ENCODE data around the gene NGFR. TPM values are rescaled to one million over a fixed set of nuclear protein-coding genes. Genes with fewer than 3 reads are reported as not detected.

The NGFR gene
- polyA plus RNA-seq, 3 donors, result 4.3 to 4.7 (median 4.4) TPM

DNA sequence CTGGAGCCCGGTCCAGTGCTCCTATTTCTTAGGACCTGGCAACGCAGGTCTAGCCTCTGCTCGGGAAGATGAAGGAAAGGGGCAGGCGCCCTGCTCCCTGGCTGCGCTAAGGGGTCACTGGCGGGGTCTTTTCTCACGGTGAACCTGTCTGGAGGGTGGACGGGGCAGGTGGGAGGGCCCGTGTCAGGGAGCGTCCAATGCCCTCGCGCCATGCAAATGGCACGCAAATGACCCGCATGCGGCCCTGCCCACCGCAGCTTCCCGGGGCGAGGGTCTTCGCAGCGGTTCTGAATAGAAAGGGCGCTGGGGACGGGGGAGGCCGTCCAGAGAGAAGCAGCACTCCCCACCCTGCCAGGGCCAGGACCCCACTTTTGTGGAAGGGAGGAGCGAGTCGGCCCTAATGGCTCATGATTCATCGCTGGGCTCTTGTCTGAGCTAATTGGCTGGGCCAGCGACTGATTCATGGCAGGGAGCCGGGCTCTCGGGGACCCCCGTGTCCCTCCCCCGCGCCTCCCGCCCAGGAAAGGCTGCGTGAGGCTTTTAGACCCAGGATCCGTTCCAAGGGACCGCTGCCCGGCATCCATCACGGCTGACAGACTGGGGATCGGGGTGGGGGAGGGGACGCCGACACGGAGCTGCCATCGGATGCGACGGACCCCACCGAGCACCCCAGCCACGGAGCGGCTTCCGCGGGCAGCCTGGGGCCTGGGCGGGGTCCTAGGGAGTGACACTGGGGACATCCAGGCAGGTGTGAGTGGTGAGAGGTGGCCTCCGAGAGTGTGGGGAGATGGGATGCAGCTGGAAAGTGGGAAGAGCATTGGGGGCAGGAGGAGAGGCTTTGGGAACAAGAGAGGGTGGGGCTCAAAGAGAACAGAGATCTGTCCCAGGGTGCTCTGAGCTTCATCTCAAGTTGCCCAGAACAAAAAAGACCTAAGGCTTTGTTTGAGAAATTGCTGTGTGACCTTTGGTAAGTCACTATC lies 25.0 kb upstream of the NGFR start:
- no peak for DNase-seq (ENCODE audit: low read depth in 3 of 3, low spot score in 2 of 3)

DNA sequence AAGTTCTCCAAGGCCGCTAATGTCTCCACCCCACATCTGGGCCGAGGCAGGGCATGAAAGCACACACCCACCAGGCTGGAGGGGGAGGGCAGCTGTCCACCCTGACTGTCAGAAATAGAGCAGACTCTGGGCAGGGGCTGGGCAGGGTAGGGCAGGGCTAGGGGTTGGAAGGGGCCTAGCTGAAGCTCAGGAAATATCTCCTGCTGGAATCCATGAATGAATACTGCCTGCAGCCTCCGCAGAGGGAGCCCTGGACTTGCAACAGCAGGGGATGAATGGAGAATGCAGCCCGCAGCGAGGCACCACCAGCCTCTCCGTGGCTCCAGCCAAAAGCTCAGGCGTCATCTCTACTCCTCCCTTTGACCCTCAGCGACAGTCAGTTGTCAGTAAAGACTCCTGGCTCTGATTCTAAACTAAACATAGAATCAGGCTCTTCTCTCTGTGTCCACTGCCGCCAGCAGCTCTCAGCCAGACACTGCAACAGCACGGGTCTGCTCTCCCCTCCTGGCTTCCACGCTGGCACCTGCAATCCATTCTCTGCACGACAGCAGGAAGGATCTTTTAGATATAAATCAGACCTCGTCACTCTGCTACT lies 23.9 kb upstream of the NGFR start:
- DNase-seq (ENCODE audit: low read depth in 3 of 3, low spot score in 2 of 3), result no peak

DNA sequence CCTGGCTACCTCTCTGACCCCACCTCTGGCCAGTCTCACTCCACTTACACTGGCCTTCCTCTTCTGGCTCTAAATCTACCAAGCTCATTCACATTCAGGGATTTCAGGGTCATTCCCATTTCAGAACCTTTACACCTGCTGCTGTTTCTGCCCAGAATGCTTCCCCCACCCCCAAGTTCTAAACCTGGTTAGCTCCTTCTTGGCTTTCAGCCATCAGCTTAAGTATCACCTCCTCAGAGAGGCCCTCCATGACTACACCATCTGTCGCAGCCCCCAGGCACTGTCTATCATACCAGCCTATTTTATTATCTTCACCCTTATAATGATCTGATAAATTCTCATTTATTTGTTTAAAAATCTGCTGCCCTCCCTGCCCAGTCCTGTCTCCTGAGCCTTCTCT lies 23.3 kb upstream of the NGFR start:
- DNase-seq (ENCODE audit: low read depth in 3 of 3, low spot score in 2 of 3), result no peak

DNA sequence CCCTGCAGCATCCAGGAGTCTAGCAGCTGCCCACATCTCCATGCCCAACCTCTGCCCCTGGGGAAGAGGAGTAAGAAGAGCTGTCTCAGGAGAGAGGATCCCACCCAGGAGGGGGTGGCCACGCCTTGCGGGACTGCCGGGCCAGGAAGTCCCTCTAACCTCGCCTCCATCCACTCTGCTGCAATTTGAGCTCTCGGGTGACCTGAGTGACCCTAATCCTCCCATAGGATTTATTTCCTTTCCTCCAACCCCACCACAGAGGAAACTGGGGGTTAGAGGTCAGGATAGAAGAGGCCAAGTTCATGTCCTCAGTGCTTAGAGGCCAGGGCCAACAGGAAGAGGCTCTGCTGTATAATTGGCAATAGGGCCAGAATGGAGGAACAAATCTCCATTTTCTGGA lies 22.6 kb upstream of the NGFR start:
- DNase-seq (ENCODE audit: low read depth in 3 of 3, low spot score in 2 of 3), result no peak

DNA sequence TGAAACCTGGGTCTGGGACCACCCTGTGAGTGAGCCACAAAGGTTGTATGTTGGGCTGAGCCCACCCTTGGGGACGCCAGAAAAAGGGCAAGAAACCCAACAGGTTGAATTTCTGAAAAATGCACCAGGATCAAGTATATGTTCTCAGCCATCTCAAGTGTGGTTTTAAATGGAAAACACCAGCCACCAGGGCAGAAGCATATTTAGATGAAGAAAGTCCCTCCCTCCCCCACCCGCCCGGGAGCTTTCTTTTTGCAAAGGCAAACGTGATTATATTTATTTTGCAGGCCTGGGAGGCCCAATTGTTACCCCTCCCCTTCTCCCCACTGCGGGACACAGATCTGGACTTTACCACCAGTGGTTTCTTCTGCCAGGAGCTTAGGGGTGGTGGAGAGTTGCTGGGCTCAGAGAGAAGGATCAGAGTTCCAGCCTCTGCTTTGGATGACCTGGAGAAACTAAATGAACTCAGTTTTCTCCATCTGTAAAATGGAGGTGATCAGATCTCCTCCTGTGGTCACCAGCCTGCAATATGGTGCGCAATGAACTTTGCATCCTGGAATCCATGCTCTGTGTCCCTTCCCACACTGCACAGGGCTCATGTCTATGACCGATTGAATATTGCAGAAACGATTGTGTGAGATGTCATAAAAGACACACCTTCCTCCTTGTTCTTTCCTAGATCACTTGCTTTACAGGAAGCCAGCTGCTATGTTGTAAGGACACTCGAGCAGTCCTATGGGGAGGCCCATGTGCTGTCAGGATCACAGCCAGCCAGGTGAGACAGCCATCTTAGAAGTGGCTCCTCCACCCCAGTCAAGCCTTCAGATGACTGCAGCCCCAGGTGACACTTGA lies 21.0 kb upstream of the NGFR start:
- DNase-seq (ENCODE audit: low read depth in 3 of 3, low spot score in 2 of 3), result no peak

DNA sequence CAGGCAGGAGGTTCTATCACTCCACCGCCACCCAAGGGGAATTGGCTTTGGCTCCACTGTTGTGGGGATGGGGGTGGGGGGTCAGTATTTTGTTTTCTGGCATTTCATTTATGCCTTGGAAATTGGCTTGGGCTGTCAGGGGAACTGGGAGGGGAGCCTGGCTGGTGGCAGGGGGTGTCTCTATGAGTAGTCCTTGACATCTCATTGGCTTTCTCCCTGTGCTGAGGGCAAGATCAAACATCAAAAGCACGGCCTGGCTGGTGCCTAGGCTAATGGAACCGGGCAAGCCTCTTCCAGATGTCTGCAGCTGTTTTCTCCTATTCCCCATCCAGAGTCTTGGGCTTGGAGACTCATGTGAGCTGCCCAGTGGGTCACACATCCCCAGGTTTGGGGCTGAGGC lies 17.4 kb upstream of the NGFR start:
- DNase-seq (ENCODE audit: low read depth in 3 of 3, low spot score in 2 of 3), result no peak

DNA sequence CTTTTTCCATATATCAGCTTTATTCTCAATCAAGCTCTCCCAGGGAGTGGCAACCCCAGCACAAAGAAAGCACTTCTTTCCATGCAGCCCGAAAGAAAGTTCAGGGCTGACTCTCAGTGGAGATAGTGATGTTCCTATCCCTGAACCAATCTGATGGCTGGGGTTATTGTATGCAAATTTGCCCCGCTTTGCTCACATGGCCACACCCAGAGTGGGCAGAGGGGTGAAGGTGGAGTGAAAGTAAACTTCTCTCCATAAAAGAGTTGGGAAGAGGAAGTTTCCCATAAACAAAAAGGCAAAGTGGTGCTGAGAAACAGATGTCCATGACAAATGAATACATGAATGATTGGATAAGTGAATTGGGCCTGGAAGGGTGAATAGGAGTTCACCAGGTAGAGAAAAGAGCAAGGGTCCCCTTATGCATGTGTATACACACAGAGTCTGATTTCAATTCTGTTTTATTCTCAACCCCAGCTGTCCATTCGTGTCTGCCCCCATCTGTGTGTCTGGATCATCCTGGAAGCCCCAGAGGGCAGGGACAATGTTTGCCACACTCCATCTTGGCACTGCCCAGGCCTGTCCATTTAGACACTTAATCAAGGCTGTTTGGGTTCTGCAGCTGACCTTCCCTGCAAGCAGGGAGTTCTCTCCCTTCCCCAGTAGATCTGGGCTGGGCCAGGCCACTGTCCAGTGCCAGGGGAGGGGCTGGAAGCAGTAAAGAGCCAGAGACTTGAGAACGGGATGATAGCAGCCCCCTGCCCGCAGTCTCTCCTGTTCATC lies 14.1 kb upstream of the NGFR start:
- no peak for DNase-seq (ENCODE audit: low read depth in 3 of 3, low spot score in 2 of 3)

DNA sequence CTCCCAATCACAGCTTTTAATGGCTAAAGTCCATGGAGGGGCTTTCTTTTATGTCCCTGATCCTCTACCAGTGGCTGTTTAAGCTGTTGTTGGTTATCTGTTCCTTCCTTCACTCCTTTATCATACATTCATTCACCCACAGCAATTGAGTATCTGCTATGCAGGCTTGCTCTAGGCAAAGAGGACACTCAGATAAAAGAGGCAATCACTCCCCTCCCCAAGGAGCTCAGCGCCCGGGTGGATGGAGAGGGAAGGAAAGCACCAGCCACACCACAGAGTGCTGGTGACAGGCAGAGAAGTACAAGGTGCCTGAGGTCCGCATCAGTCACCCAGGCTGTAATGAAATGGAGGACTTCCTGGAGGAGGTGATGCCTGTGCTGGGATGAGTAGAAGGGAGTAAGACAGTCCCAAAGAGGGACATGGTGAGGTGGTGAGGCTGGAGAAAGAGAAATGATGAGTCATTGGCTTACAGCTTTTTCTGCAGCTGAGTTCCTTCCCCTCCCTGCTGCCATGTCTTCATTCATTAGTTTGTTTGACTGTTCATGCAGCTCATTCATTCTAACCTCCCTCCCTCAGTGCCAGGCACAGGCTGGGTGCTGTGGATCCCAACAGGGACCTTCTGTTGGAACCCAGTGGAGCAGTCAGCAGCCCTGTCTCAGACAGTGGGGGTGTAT lies 12.8 kb upstream of the NGFR start:
- DNase-seq (ENCODE audit: low read depth in 3 of 3, low spot score in 2 of 3), result no peak

DNA sequence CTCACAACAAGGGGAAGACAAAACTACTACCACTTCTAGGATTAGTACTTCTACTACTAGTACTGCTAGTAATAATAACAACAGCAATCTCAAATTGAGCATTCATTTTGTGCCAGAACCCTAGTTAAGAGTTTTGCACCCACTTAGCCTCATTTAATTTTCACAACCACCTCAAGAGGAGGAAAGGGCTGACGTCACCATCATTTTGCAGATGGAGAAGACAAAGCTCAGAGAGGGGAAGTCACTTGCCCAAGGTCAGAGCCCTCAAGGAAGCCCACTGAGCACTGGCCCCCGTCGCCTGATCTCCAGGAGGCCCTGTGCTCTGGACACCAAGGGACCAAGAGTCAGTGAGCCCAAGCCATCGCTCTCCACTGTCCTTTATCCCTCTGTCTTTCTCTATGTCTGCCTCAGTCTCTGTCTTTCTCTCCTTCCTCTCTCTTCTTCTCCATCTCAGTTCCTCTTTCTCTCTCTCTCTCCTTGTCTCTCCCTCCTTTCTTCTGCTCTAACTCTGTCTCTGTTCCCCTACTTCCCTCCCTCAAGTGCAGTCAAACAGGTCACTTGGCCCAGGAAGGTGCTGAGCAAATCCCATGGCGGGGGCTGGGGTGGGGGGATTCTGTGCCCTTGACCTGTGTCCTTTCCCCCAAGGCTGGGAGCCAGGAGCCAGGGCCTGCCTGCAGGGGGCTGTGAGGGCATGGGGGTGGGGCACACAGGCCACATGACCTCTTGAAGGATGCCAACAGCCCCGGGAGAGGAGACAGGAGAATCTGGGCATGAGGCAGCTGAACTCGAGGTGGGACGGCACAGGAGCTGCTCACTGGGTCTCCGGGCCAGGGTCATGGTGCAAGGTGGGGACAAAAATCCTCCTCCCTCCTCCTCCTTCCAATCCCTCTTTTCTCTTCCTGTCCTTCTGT lies 11.2 kb upstream of the NGFR start:
- DNase-seq (ENCODE audit: low read depth in 3 of 3, low spot score in 2 of 3), result no peak

DNA sequence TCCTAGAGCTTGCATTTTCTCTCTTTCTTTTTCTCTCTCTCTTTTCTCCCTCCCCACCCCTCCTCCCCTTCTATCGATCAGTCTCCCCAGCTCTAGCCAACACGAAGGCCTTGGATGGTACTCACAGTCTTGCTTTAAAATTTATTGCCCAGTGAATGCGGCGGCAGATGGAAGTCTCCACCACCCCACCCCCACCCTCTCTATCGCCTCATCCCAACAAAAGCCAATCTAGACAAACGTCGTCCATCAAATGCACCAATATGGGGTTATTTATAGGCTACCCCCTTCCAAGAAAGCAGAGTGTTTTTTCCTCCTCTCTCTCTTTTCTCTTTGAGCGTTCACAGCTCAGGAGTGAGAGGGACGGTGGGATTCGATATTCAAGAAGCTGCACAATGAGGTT lies 10.5 kb upstream of the NGFR start:
- DNase-seq (ENCODE audit: low read depth in 3 of 3, low spot score in 2 of 3), result no peak

DNA sequence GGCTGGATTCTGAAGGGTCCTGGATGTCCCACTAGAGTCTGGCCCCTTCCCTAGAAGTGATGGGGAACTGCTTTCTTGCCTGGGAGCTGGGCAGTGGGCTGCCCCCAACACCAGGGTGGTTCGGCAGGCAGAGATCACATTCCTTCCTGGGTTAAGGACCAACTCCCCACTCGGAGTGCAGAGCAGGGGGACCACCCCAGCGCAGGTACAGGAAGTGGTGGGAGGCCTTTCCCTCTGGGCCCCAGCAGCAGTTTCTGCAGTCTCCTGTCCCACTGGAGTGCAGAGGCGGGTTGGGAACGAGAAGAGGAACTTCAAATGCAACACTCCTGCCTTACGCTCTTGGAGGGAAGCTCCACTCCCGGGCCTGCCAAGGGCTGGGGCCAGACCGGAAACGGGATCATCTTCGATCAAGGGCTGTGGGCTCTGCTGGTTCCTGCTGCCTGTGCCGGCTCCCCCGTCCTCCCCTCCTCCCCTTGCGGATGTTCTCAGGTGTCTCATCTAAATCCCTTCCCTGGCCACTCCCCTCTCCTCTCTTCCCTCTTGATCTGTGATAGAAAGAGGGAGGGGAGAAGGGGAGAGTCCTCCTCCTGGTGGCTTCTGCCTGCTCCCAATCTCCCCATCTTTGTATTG lies 9.0 kb upstream of the NGFR start:
- no peak for DNase-seq (ENCODE audit: low read depth in 3 of 3, low spot score in 2 of 3)

DNA sequence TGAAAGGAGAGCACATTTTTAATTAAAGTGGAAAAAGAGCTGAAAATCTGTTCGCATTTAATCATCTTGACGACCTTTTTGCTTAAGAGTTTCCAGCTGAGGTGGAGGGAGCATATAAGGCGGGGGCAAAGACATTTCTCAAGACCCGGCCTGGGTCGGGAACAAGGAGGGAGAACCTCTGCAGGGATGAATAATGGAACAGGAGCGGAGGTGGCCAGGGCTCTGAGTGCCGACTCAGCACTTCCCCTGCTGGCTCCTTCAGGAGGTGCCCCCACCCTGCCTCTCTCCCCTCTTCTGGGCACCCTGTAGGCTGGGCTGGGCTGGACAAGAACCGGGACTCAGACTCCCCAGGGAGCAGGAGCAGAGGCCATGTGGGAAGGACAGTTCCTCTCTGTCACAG lies 7.9 kb upstream of the NGFR start:
- DNase-seq (ENCODE audit: low read depth in 3 of 3, low spot score in 2 of 3), result no peak

DNA sequence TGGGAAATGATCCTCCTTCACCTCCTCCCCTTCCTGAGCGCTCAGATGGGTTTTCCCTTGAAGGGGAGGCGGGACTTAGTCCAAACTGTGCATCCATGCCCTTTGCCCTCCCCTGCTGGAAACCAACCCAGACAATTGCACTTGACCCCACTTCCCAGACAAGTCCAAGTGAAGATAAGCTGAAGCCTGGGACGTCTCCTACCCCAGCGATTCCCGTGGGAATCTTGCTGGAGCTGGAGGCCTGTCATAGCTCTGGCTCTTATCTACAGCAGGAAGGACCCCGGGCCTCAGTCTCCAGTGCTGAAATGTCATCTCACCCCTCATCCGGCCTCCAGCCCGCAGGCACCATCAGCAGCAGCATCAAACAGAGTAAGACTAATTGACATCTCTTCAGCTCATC lies 6.5 kb upstream of the NGFR start:
- DNase-seq (ENCODE audit: low read depth in 3 of 3, low spot score in 2 of 3), result no peak

DNA sequence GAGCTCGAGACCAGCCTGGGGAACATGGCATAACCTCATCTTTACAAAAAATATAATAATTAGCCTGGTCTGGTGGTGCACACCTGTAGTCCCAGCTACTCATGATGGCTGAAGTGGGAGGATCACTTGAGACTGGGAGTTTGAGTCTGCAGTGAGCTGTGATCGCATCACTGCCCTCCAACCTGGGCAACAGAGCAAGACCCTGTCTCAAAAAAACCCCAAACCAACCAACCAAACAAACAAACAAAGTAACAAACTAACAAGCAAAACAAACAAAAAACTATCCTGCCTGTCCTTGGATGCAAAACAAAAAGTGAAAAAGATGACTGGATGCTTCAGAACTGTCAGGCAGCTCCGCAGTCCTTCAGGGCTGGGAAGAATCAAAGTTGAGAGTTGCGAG lies 5.7 kb upstream of the NGFR start:
- no peak for DNase-seq (ENCODE audit: low read depth in 3 of 3, low spot score in 2 of 3)

DNA sequence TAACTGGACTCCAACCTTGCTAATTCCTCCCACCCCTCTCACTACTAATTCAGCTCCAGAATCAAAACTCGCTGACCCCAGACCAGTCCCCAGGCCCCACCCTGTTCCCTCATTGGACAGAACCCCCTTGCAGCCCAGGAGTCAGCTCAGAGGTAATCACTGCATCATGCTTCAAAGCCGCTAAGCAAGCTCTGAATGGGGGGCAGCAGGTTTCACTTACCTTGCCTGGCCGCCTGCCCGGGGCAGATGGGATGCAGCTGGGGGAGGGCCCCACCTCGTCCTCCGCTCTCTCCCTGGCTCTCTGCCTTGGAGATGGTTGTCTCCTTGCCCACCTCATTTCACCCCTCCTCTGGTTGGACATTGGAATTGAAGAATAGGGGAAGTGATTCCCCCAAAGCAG lies 4.8 kb upstream of the NGFR start:
- DNase-seq (ENCODE audit: low read depth in 3 of 3, low spot score in 2 of 3), result no peak

DNA sequence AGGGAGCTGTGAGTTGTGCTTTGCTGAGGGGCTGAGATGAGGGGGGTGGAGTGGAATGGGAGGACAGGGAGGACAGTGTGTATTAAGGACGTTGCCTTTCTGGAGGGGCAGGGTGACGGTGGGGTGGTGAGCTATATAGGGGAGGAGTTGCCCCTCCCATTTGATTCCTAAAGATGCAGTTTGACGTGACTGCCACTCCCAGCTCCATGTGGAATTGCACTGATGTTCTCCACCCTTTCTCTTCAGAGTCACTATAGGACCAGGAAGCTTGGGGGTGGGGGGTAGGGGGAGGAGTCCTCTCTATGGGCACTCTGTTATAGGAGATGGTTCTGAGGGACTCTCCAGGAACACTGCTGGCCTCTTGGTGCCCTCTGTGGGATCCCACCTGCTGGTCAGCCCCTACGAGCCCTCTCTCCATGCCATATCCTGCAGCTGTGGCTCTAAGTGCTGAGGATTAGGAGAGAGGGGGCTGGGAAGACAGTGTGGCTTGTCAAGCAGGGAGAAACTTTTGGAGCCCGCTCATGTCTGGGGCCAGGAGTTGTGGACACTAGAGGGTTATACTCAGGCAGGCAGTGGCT lies 3.8 kb upstream of the NGFR start:
- DNase-seq (ENCODE audit: low read depth in 3 of 3, low spot score in 2 of 3), result no peak

DNA sequence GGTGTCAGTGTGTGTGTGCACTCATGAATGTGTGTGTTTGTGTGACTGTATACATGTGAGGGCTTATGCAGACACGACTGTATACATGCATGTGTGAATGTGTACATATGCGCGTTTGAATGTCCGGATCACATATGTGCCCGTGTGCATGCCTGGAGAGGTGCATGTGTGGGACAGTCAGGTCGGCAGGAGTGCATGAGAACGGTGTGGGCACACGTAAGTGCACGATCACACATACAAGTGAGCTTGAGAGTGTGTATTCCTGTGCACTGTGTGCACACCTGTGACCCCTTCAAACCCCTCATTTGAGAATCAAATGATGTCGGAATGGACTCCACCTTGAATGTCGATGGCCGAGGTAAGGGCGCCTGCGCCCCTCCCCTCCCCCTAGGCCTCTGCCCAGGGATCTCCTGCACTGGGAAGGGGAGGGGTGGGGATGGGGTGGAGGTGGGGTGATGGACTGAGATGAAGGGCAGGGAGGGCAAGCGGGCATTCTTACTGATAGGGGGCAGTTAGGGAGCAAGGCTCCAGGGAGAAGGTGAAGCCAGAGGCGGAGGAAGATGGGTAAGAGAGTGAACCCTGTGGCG lies 601 bp upstream of the NGFR start:
- DNase-seq (ENCODE audit: low read depth in 3 of 3, low spot score in 2 of 3), result no peak

DNA sequence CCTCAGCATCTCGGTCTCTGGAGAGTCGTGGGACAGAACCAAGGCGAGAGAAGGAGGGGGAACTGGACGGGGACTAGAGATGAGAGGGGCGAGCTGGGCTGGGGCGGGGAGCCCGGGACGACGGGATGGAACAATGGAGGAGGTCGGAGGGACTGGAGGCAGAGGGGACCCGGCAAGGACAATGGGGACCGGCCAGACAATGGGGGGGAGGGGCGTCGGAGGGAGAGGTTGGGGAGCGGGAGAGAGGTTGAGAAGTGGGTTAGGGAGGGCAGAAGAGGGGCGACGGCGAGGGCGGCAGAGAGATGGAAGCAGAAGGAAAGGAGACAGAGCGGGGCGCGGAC lies 719 bp downstream of the NGFR start:
- DNase-seq (ENCODE audit: low read depth in 3 of 3, low spot score in 2 of 3), result no peak

Measured in right renal cortex interstitium (tissue), 3 donors.